Muscle of arm (tissue), 12 donors: ENCODE measurements around the gene MUC5AC. TPM values are rescaled to one million over a fixed set of nuclear protein-coding genes. Genes with fewer than 3 reads are reported as not detected.

Experiments used
- DNase-seq: peaks from one replicate; pipeline ENCODE4 v3.0.0-alpha.2; 2013
- polyA plus RNA-seq, 12 donors: library from polyadenylated mRNA; unstranded; fragments of 120-200 nt; gene quantifications; one replicate each; pipeline ENCODE4 v1.2.1, GENCODE V29; 2013; ENCODE audit not compliant: insufficient read length in 12 of 12

MUC5AC gene
- polyA plus RNA-seq, 12 donors, result 0.01 to 0.09 TPM; not detected in 10

DNA sequence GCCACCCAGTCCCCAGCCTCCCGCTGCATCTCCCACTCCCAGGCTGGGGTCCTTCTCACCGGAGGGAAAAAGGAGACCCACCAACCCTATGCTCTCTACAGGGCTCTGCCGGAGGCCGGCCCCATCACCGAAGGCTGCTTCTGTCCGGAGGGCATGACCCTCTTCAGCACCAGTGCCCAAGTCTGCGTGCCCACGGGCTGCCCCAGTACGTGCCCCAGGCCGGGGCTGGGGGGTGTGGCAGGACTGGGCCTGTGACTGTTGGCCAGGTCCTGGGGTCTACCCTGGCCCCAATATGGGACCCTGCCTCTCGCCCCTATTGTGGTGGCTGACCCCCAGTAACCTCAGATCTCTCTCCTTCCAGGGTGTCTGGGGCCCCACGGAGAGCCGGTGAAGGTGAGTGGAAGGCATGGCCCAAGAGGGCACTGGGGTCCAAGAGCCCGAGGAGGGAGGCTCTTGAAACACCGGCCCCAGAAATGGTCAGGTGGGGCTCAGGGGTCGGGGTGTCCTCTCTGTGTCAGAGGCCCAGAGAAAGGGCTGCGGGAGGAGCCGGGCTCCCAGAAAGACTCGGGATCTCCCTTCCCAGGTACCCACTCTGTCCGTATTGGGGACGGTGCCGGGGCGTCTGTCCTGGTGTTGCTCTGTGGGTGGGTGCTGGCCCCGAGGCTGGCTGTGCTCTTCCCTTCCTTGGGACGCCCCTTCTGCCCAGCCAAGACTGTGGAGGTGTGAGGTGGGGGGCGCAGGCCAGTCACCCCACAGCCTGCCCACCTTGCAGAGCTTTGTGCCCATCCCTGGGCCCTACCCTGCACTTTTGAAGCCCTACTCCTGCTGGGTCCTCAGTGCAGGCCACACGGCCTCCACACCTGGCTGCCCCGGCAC, 39.0 kb downstream of the MUC5AC start:
- DNase-seq, result no peak

GRCh38 chr11:1197431-1197885, 39.7 kb downstream of the MUC5AC start:
- no peak for DNase-seq

- no peak for DNase-seq
Measured at GRCh38 chr11:1197886-1198560, 40.3 kb downstream of the MUC5AC start.

DNA sequence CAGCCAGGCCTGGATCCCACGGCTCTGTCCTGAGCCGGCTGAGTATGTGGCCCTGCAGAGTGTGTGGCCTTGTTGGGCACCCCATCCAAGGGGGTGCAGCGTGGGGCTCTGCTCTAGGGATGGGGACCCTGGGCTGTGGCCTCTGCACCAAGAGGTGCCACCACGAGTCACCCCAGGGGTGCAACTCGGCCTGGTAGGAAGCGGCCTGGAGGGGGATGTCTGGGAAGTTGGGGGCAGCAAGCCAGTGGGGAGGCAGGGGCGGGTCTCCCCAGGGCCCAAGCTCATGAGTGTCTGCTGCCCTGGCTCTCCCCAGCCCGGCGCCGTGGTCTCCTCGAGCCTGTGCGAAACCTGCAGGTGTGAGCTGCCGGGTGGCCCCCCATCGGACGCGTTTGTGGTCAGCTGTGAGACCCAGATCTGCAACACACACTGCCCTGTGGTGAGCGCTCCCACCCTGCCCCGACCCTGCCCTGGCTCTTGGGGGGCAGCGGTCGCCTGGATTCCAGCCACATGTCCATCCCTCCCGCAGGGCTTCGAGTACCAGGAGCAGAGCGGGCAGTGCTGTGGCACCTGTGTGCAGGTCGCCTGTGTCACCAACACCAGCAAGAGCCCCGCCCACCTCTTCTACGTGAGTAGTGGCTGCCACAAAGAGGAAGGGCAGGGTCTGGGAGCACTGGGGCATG, 40.9 kb downstream of the MUC5AC start:
- no peak for DNase-seq

- DNase-seq, result no peak
Measured at GRCh38 chr11:1199241-1199750, 41.5 kb downstream of the MUC5AC start.

DNA sequence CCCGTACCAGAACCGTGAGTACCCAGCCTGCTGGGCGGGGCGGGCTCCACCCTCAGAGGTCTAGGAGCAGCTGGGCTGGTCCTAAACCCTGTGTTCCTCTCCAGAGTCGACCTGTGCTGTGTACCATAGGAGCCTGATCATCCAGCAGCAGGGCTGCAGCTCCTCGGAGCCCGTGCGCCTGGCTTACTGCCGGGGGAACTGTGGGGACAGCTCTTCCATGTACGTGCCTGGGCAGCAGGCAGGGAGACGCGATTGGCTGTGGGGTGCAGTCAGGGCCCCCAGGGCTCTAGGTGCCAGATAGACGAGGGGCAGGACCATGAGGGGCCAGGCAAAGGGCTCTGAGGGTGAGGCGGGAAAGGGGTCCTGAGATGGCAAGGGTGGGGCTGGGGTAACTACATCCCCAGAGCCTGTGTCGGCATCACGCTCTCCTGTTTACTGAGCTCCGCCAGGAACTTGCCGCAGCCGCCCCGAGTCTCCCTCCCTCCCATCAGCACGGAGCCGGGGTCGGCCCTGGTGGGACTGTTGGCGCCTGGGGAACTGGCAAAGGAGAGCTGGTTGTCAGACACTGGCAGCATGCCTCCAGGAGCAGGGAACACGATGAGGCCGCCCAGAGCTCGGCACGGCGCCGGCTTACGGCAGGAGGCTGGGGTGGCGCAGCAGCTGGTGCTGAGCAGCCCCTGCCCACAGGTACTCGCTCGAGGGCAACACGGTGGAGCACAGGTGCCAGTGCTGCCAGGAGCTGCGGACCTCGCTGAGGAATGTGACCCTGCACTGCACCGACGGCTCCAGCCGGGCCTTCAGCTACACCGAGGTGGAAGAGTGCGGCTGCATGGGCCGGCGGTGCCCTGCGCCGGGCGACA, 42.2 kb downstream of the MUC5AC start:
- no peak for DNase-seq

DNA sequence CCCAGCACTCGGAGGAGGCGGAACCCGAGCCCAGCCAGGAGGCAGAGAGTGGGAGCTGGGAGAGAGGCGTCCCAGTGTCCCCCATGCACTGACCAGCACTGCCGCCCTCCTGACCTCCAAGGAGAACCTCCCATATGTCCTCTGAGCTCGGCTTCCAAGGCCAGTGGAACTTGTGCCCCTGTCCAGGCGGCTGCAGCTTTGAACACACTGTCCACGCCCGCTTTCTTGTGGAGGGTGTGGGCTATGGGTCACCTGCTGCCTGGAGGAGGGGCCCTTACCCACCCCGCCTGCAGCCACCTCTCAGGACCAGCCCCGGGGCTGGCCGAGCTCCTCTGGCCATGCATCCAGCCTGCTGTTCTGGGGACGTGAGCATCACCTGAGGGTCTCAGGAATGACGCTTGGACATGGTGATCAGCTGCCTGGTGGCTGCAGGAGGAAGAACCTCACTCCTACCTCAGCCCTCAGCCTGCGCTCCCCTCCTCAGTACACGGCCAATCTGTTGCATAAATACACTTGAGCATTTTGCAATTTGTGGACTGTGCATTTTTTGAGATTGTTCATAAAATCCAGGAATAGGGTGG, 42.9 kb downstream of the MUC5AC start:
- no peak for DNase-seq

DNA sequence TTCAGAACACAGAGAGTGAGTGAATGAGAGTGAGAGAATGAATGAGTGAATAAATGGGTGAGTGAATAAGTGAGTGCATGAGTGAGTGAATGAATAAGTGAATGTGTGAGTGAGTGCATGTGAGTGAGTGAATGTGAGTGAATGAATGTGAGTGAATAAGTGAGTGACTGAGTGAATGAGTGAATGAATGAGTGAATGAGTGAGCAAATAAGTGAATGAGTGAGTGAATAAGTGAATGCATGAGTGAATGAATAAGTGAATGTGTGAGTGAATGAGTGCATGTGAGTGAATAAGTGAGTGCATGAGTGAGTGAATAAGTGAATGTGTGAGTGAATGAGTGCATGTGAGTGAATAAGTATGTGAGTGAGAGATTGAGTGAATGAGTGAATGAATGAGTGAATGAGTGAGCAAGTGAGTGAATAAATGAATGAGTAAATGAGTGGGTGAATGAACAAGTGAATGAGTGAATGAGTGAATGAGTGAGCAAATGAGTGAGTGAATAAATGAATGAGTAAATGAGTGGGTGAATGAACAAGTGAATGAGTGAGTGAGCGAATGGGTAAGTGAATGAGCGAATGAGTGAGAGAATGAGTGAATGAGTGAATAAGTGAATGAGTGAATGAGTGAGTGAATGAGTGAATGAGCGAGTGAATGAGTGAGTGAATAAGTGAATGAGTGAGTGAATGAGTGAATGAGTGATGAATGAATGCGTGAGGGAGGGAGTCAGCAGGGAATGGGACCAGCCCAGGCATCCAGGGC, 43.8 kb downstream of the MUC5AC start:
- no peak for DNase-seq

- no peak for DNase-seq
Measured at GRCh38 chr11:1202154-1202775, 44.5 kb downstream of the MUC5AC start.

DNA sequence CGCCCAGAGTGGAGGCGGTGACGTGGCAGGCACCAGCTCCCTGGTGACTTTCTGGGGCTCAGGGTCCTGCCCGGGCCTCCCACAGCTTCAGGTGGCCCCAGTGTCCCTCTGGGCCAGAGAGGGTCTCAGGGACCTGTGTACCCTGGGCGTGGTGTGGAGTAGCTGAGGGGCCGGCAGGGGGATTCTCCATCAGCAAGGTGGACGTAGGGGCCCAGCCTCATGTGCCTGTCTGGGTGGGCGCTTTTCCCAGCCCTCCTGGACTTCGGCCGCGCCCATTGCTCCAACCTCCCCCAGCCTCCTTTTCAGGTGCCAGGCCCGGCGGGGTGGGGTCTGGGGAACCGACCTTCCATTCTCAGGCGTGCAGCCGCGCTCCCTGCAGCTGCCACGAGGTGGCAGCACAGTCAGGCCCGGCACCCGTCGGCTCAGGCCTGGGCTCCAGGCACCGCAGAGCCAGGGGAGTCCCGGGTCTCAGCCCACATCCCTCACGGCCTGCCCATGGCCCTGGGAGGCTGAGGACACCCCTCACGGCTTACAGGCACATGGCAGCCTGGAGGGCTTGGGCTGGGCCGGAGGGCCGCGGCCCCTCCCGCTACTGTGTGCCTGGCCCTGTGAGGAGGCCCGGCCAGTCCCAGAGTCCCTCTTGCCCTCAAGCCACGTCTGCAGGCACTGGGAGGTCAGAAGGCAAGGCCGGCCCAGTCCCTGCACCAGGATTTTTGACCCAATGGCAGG, 45.2 kb downstream of the MUC5AC start:
- DNase-seq, result peak; percentile 52

DNA sequence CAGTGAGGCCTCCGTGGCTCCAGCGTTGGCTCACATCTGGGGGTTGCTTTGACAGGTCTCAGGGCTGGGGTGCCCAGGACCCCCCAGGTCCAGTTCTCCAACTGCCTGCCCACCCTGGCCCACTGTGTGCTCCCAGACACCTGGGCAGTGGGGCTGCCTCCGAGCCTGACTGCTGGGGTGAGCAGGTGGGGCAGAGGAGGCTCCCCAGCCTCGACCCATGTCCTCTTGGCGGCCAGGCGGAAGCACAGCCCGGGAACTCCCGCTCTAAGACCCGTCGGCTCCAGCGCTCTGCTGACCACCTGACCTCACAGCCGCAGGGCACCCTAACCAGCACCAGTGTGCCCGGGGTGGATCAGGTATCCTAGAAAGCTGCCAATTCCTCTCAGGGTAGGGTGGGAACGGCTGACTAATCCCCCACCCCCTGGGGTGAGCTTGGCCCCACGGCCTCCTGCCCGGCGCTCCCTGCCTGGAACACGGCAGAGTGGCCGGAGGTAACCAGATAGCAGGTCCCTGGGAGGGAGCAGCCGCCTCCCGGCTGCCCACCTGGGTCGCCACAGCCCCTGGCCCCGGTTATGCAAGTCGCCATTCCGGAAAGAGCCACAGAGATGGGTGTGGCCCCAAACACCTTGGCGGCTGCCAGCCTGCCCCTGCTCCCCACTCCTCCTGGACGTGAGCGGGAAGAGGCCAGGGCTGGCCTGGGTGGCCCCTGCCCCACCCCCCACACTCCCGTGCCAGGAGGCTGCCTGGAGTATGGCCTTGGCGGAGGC, 45.9 kb downstream of the MUC5AC start:
- DNase-seq, result no peak

GRCh38 chr11:1204381-1205101, 46.8 kb downstream of the MUC5AC start:
- no peak for DNase-seq

DNA sequence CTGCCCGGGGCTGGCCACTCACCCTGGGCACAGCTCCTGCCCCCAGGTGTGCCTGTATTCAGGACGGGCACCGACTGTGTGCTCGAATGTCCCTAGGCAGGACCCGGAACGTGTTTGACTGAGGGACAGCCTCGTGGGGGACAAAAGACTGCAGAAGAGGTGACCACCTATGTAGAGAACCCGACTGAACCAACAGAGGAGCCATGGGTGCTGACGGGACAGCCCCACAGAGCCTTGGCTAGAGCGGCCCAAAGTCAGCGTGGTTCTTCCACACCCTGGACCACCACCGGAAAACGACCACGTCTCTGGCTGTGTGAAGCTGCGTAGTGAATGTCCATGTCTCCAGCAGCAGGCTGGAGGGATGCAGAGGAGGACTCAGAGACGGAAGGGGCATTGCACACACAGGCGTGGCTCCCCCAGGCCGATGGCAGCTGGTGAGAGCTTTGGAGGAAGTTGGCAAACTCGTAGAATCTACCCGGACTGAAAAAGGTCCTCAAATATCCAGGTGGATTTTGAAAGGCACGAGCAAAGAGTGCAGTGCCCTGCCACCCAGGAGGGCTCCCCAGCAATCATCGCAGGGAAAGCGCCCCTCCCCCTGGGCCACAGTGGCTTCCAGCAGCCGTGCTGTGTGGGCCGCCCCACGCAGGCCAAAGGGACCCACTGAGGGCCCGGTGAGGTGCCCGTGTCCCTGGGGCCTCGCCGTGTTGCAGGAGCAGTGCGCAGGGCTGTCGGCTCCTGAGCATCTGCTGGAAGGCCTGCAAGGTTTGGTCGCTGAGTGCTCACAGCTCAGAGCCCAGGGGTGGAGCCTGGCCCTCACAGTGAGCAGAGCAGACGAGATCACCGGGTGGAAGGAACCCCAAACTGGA, 47.6 kb downstream of the MUC5AC start:
- DNase-seq, result no peak

GRCh38 chr11:1205987-1206331, 48.2 kb downstream of the MUC5AC start:
- DNase-seq, result no peak

- no peak for DNase-seq
Measured at GRCh38 chr11:1206391-1207271, 48.9 kb downstream of the MUC5AC start.
